Kidney (tissue), 14 donors: Measurements from ENCODE around the gene KLRB1. TPM values are rescaled to one million over a fixed set of nuclear protein-coding genes. Genes with fewer than 3 reads are reported as not detected.
"Not testable (repeated sequence)": the region's sequence is repeated elsewhere in the genome, so short reads cannot be mapped to it uniquely, and the experiment has no call there.

ENCODE experiments used
- DNase-seq, 5 donors: peaks; one replicate each; pipeline ENCODE4 v3.0.0-alpha.2; 2013 to 2020
- FAIRE-seq: peaks from 2 replicates; lab custom pipeline; 2012; peaks lifted over from hg19 to GRCh38; lab: Jason Lieb, UNC
- H3K27ac ChIP-seq, 2 donors: one replicate each; pipeline ENCODE4 v1.7.0; 2013; ENCODE audit warnings: low read depth in 2 of 2, low read length in 2 of 2, inconsistent platforms in 1 of 2
- H3K27me3 ChIP-seq: one replicate; pipeline ENCODE4 v1.7.1; 2013; ENCODE audit warnings: low read length, inconsistent platforms; ENCODE audit not compliant: control insufficient read depth, insufficient read depth
- H3K36me3 ChIP-seq, 3 donors: one replicate each; pipeline versions ENCODE4 v1.7.0 to v1.7.1; 2013; ENCODE audit warnings: low read length in 3 of 3, control low read depth in 1 of 3, inconsistent platforms in 1 of 3; ENCODE audit not compliant: insufficient read depth in 3 of 3, control insufficient read depth in 2 of 3
- H3K4me1 ChIP-seq, 3 donors: one replicate each; pipeline versions ENCODE4 v1.7.0 to v1.7.1; 2013; ENCODE audit warnings: low read length in 3 of 3, inconsistent platforms in 1 of 3, low read depth in 1 of 3; ENCODE audit not compliant: control insufficient read depth in 2 of 3, insufficient read depth in 2 of 3
- H3K4me3 ChIP-seq, 3 donors: one replicate each; pipeline versions ENCODE4 v1.7.0 to v1.8.1; 2013; ENCODE audit warnings: low read length in 3 of 3, control low read depth in 1 of 3, inconsistent platforms in 1 of 3
- H3K9ac ChIP-seq, 3 donors: one replicate each; pipeline versions ENCODE4 v1.7.0 to v1.7.1; 2013; ENCODE audit warnings: low read length in 3 of 3, control low read depth in 1 of 3, inconsistent platforms in 1 of 3
- H3K9me3 ChIP-seq, 3 donors: one replicate each; pipeline versions ENCODE4 v1.7.0 to v1.7.1; 2013; ENCODE audit warnings: low read length in 3 of 3, control low read depth in 1 of 3, inconsistent platforms in 1 of 3; ENCODE audit not compliant: control insufficient read depth in 2 of 3, insufficient read depth in 1 of 3
- CTCF ChIP-seq: IDR thresholded peaks from 3 replicates; pipeline ENCODE4 v1.5.1; 2012; ENCODE audit warnings: mild to moderate bottlenecking, moderate library complexity, borderline replicate concordance; ENCODE audit not compliant: insufficient read depth; ENCODE audit errors: extremely low read depth
- intact Hi-C: fragments of 100-400 bp; cut with DNase I; formaldehyde crosslinking; loops from one replicate; pipeline ENCODE4 v1.11.1; 2022
- polyA plus RNA-seq: library from polyadenylated mRNA; stranded (reverse); fragments of 350-450 nt; fragmentation: Illumina TruSeq; extraction: RNeasy Lipid Tissue Mini Kit (QIAGEN cat#74804); gene quantifications from one replicate; pipeline ENCODE4 v1.2.3, GENCODE V29; 2014; ENCODE audit warnings: low read depth, low replicate concordance; ENCODE audit not compliant: insufficient read depth
- total RNA-seq: library from RNA; stranded (reverse); fragmentation: NEBNext Ultra II Directional; extraction: Animal tissue kit (Norgen Biotek cat#: 25700); gene quantifications from one replicate; pipeline ENCODE4 v1.2.1, GENCODE V29; 2021
- donor health status: control.
- donor health status: control.
- donor health status: control.
- donor health status: control.
- donor health status: control.
- donor health status: DM: yes; HTN: yes; CAD: no.
- donor health status: Normal renal cell carcinoma (clear cell type).

The KLRB1 gene
- total and polyA plus RNA-seq, 2 donors from 2014 or later: 0.73 to 3.0 TPM

- FAIRE-seq (no peak), DNase-seq (no peak)
- Histone ChIP-seq H3K9me3 (no peaks in the 10 kb centered on the region), H3K4me1 (no peaks in the 10 kb centered on the region), H3K9ac (no peak overlapping the region), H3K27ac (no peak overlapping the region), H3K27me3 (no peaks in the 10 kb centered on the region), H3K36me3 (no peaks in the 10 kb centered on the region), H3K4me3 (no peak overlapping the region)
- intact Hi-C loops: no loop called here
- no peak for TF ChIP-seq CTCF
Observed at GRCh38 chr12:9587987-9588600, 19.6 kb downstream of the KLRB1 start.

- intact Hi-C loops, H3K4me3 ChIP-seq, H3K9ac ChIP-seq, H3K4me1 ChIP-seq, H3K27ac ChIP-seq, DNase-seq, H3K9me3 ChIP-seq, H3K27me3 ChIP-seq, FAIRE-seq, H3K36me3 ChIP-seq: not testable (repeated sequence)
Observed at GRCh38 chr12:9577729-9578128, 30.0 kb downstream of the KLRB1 start.

- H3K9me3 ChIP-seq, intact Hi-C loops, H3K27ac ChIP-seq, DNase-seq, H3K36me3 ChIP-seq, H3K4me3 ChIP-seq, H3K27me3 ChIP-seq, H3K4me1 ChIP-seq, FAIRE-seq, H3K9ac ChIP-seq: not testable (repeated sequence)
Observed at GRCh38 chr12:9567151-9567550, 40.6 kb downstream of the KLRB1 start.

GRCh38 chr12:9566113-9566512 is 41.6 kb downstream of the KLRB1 start:
- H3K27me3 ChIP-seq, intact Hi-C loops, H3K27ac ChIP-seq, DNase-seq, H3K9ac ChIP-seq, H3K36me3 ChIP-seq, H3K9me3 ChIP-seq, FAIRE-seq, H3K4me3 ChIP-seq, H3K4me1 ChIP-seq: not testable (repeated sequence)

GRCh38 chr12:9564418-9564817 is 43.3 kb downstream of the KLRB1 start:
- H3K27ac ChIP-seq, intact Hi-C loops, H3K36me3 ChIP-seq, H3K9me3 ChIP-seq, H3K27me3 ChIP-seq, FAIRE-seq, H3K4me1 ChIP-seq, DNase-seq, H3K9ac ChIP-seq, H3K4me3 ChIP-seq: not testable (repeated sequence)

- H3K4me3 ChIP-seq, DNase-seq, intact Hi-C loops, H3K27me3 ChIP-seq, H3K4me1 ChIP-seq, H3K27ac ChIP-seq, H3K9me3 ChIP-seq, H3K36me3 ChIP-seq, FAIRE-seq, H3K9ac ChIP-seq: not testable (repeated sequence)
Observed at GRCh38 chr12:9562841-9563453, 44.8 kb downstream of the KLRB1 start.

- not testable (repeated sequence) for H3K27me3 ChIP-seq, FAIRE-seq, H3K9me3 ChIP-seq
Observed at GRCh38 chr12:9545489-9545888, 62.2 kb downstream of the KLRB1 start.

More at GRCh38 chr12:9545489-9545888, 62.2 kb downstream of the KLRB1 start:
- DNase-seq, H3K4me3 ChIP-seq, intact Hi-C loops, H3K27ac ChIP-seq, H3K36me3 ChIP-seq, H3K4me1 ChIP-seq, H3K9ac ChIP-seq: not testable (repeated sequence)
